Measurements from ENCODE around the gene CXCL8. TPM values are rescaled to one million over a fixed set of nuclear protein-coding genes. Genes with fewer than 3 reads are reported as not detected.

CXCL8 gene
- 214 TPM in 1 of 2 replicates, not detected in the other for total RNA-seq (ENCODE audit: low replicate concordance)

GRCh38 chr4:73740353-73740778 lies at the start of gene CXCL8:
CXCL8 (plus strand) TSS chr4:73740569; CDS start chr4:73740659, 90 bp downstream.

Other genes with a start within 250 kb of the CXCL8 start
- not detected in 2 replicates for gene RASSF6, start 120.1 kb upstream of the CXCL8 start, total RNA-seq (ENCODE audit: low replicate concordance)
- gene CXCL6, start 96.1 kb downstream of the CXCL8 start, total RNA-seq (ENCODE audit: low replicate concordance) = 0.47 and 8.2 TPM in 2 replicates
- 3.6 and 10.6 TPM in 2 replicates for gene PF4V1, start 112.7 kb downstream of the CXCL8 start, total RNA-seq (ENCODE audit: low replicate concordance)
- gene CXCL1, start 128.8 kb downstream of the CXCL8 start, total RNA-seq (ENCODE audit: low replicate concordance) = 9.9 and 26.6 TPM in 2 replicates
- 0.15 TPM in 1 of 2 replicates, not detected in the other for gene PF4, start 241.5 kb downstream of the CXCL8 start, total RNA-seq (ENCODE audit: low replicate concordance)
- gene PPBP, start 247.6 kb downstream of the CXCL8 start, total RNA-seq (ENCODE audit: low replicate concordance) = not detected in 2 replicates